Measurements from ENCODE around the gene ING5. TPM values are rescaled to one million over a fixed set of nuclear protein-coding genes. Genes with fewer than 3 reads are reported as not detected.

The ING5 gene
- total RNA-seq, 4 donors from 2014 or later = 6.8 to 50.0 (median 27.9) TPM

GRCh38 chr2:241678307-241678706 lies 23.5 kb upstream of the ING5 start:
- no peaks in the 10 kb centered on the region for H3K4me1 ChIP-seq
- H3K36me3 ChIP-seq = no peaks in the 10 kb centered on the region
- TF ChIP-seq POLR2A (IDR thresholded peaks at IDR 0.05) = no peak
- no peak for TF ChIP-seq CTCF (IDR thresholded peaks at IDR 0.05)
- H3K9me3 ChIP-seq = no peaks in the 10 kb centered on the region
- no peak for DNase-seq
- intact Hi-C loops (cut with DNase I; ENCODE audit: low total_unique reads) = no loop called here
- no peaks in the 10 kb centered on the region for H3K27me3 ChIP-seq
- H3K27ac ChIP-seq = no peak overlapping the region
- no peak overlapping the region for H3K4me3 ChIP-seq

- H3K9me3 ChIP-seq = no peaks in the 10 kb centered on the region
- H3K36me3 ChIP-seq = no peaks in the 10 kb centered on the region
- intact Hi-C loops (cut with DNase I; ENCODE audit: low total_unique reads) = no loop called here
- H3K4me3 ChIP-seq = no peak overlapping the region
- TF ChIP-seq POLR2A (IDR thresholded peaks at IDR 0.05) (no peak), CTCF (IDR thresholded peaks at IDR 0.05) (no peak)
- no peaks in the 10 kb centered on the region for H3K4me1 ChIP-seq
- H3K27ac ChIP-seq = no peak overlapping the region
- H3K27me3 ChIP-seq = no peaks in the 10 kb centered on the region
- DNase-seq = no peak
Observed at GRCh38 chr2:241678784-241679540, 22.9 kb upstream of the ING5 start.

- H3K36me3 ChIP-seq = no peaks in the 10 kb centered on the region
- no peaks in the 10 kb centered on the region for H3K27me3 ChIP-seq
- no peak overlapping the region for H3K4me3 ChIP-seq
- DNase-seq = no peak
- H3K4me1 ChIP-seq = no peaks in the 10 kb centered on the region
- intact Hi-C loops (cut with DNase I; ENCODE audit: low total_unique reads) = no loop called here
- H3K27ac ChIP-seq = peak overlapping the region; percentile 58 to 77
- no peaks in the 10 kb centered on the region for H3K9me3 ChIP-seq
- TF ChIP-seq CTCF (IDR thresholded peaks at IDR 0.05) = no peak
- TF ChIP-seq POLR2A (IDR thresholded peaks at IDR 0.05) = no peak
Observed at GRCh38 chr2:241680044-241680443, 21.8 kb upstream of the ING5 start.

GRCh38 chr2:241680827-241681599 lies 20.8 kb upstream of the ING5 start:
- Histone ChIP-seq H3K9me3 (no peaks in the 10 kb centered on the region), H3K4me3 (no peak overlapping the region), H3K36me3 (no peaks in the 10 kb centered on the region), H3K27ac (peak overlapping the region; percentile 58 to 77), H3K27me3 (no peaks in the 10 kb centered on the region), H3K4me1 (no peaks in the 10 kb centered on the region)
- peak; percentile 68 to 81 for DNase-seq
- intact Hi-C loops (cut with DNase I; ENCODE audit: low total_unique reads) = no loop called here
- TF ChIP-seq CTCF (IDR thresholded peaks at IDR 0.05) = no peak

GRCh38 chr2:241686324-241686649 lies 15.6 kb upstream of the ING5 start:
- Histone ChIP-seq H3K27ac (peak overlapping the region; percentile 44 to 88), H3K9me3 (no peaks in the 10 kb centered on the region), H3K4me1 (peaks cover 0 to 9% of the 10 kb centered on the region in 2 donors), H3K27me3 (no peaks in the 10 kb centered on the region), H3K4me3 (peak overlapping the region; percentile 48 to 75), H3K36me3 (no peaks in the 10 kb centered on the region)
- peak in 1 of 2 donors; percentile 29 for DNase-seq
- intact Hi-C loops (cut with DNase I; ENCODE audit: low total_unique reads) = no loop called here
- no peak for TF ChIP-seq POLR2A (IDR thresholded peaks at IDR 0.05)
- TF ChIP-seq CTCF (IDR thresholded peaks at IDR 0.05) = no peak

All from uterus (tissue), 4 donors.